D721Med (cell line): Measurements from ENCODE around the gene IQSEC3.
"Not testable (repeated sequence)": the region's sequence is repeated elsewhere in the genome, so short reads cannot be mapped to it uniquely, and the experiment has no call there.

ENCODE experiments used
- DNase-seq: peaks from one replicate; pipeline ENCODE4 v3.0.0; 2011; ENCODE audit warnings: low spot score; ENCODE audit not compliant: insufficient read length
- FAIRE-seq: peaks from 2 replicates; lab custom pipeline; 2011; peaks lifted over from hg19 to GRCh38; lab: Jason Lieb, UNC
- CTCF ChIP-seq: IDR thresholded peaks from 2 replicates; pipeline ENCODE4 v1.5.1; 2012; ENCODE audit warnings: mild to moderate bottlenecking, control low read depth; ENCODE audit not compliant: insufficient read depth; ENCODE audit errors: missing control alignments

IQSEC3 gene

GRCh38 chr12:45235-45990, 21.2 kb upstream of the IQSEC3 start:
- FAIRE-seq, DNase-seq: not testable (repeated sequence)

- FAIRE-seq, DNase-seq: not testable (repeated sequence)
Observed at GRCh38 chr12:45991-46358, 20.6 kb upstream of the IQSEC3 start.

- FAIRE-seq, DNase-seq: not testable (repeated sequence)
Observed at GRCh38 chr12:46542-46941, 20.0 kb upstream of the IQSEC3 start.

- not testable (repeated sequence) for FAIRE-seq, DNase-seq
Observed at GRCh38 chr12:47699-48226, 18.8 kb upstream of the IQSEC3 start.

GRCh38 chr12:49149-49548, 17.4 kb upstream of the IQSEC3 start:
- DNase-seq, FAIRE-seq: not testable (repeated sequence)

GRCh38 chr12:51087-51486, 15.5 kb upstream of the IQSEC3 start:
- DNase-seq, FAIRE-seq: not testable (repeated sequence)

GRCh38 chr12:51962-52361, 14.6 kb upstream of the IQSEC3 start:
- FAIRE-seq, DNase-seq: not testable (repeated sequence)

- not testable (repeated sequence) for DNase-seq, FAIRE-seq
Observed at GRCh38 chr12:52902-53734, 13.4 kb upstream of the IQSEC3 start.

- FAIRE-seq: no peak
- no peak for TF ChIP-seq CTCF
- DNase-seq: no peak
Observed at GRCh38 chr12:53735-54730, 12.5 kb upstream of the IQSEC3 start.

GRCh38 chr12:54750-55535, 11.6 kb upstream of the IQSEC3 start:
- FAIRE-seq: no peak
- no peak for DNase-seq

More at GRCh38 chr12:54750-55535, 11.6 kb upstream of the IQSEC3 start:
- TF ChIP-seq CTCF: no peak
